ENCODE data around the gene RNF38. TPM values are rescaled to one million over a fixed set of nuclear protein-coding genes. Genes with fewer than 3 reads are reported as not detected.

Gene RNF38
- polyA plus RNA-seq, 1 donor from 2014 or later = 61.9 TPM

DNA sequence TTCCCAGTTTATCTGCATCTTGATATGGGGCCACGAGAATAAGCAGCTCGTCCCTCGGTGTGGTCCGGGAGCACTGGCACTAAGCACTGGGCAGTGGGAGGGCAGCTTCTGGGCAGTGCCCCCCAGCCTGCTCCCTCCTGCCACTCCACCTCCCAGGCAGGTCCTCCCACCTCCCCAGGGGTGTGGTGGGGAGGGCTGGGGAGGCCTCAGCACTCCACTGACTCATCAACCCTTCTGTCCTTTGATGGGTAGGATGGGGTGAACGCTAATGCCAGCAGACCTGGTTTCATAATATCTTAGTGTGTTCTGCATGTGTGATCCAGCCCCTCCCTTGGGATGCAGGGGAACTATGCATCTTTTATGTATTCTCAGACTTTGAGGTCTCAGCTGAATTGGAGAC, 79.6 kb downstream of the RNF38 start:
- Histone ChIP-seq H3K36me3 (ENCODE audit: insufficient read depth, low read length) (no peaks in the 10 kb centered on the region), H4K20me1 (ENCODE audit: insufficient read depth) (no peaks in the 10 kb centered on the region), H2AFZ (ENCODE audit: low read depth, low read length) (no peak overlapping the region), H3K9me3 (ENCODE audit: low read length) (no peaks in the 10 kb centered on the region), H3F3A (ENCODE audit: insufficient read depth, low read length, poor library complexity, severe bottlenecking) (no peaks in the 10 kb centered on the region), H3K9me2 (ENCODE audit: insufficient read depth, low read length) (no peaks in the 10 kb centered on the region), H3K79me2 (replicated peaks; ENCODE audit: insufficient read depth, low read length) (no peaks in the 10 kb centered on the region), H3K9ac (ENCODE audit: low read length) (no peak overlapping the region), H3K4me3 (ENCODE audit: low read length) (no peak overlapping the region), H3K27me3 (ENCODE audit: insufficient read depth, low read depth, low read length) (no peaks in the 10 kb centered on the region), H3K4me2 (ENCODE audit: low read length) (no peak overlapping the region), H3K27ac (ENCODE audit: low read length) (no peak overlapping the region)
- TF ChIP-seq EZH2 (IDR thresholded peaks at IDR 0.05; ENCODE audit: borderline replicate concordance, insufficient read depth, low read length, poor library complexity, severe bottlenecking) = no peak
- no peak for TF ChIP-seq POLR2AphosphoS5 (IDR thresholded peaks at IDR 0.05)
- no peak for TF ChIP-seq TAF1 (IDR thresholded peaks at IDR 0.05; ENCODE audit: low read depth)
- no peak for TF ChIP-seq RAD21 (conservative IDR thresholded peaks at IDR 0.05)

DNA sequence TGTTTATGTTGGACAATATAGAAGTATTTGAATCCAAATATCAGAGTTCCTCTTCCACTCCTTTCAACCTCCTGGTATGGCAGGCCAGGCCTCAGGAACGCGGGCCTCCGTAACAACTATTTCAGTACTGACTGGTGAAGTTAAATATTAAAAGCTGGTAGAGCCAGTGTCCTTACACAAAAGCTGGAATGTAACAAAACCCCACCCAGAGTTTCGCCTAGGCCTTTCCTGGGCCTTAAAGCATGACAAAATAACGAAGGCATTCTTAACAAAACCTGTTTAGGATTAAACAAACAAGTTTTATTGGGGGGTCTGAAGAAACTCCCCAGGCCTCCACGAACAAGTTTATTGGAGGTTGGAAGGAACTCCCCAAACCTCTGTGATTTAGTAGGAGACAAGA, 80.3 kb downstream of the RNF38 start:
- TF ChIP-seq EP300 (conservative IDR thresholded peaks at IDR 0.05; ENCODE audit: poor library complexity, severe bottlenecking) (no peak), RAD21 (conservative IDR thresholded peaks at IDR 0.05) (no peak), MXI1 (conservative IDR thresholded peaks at IDR 0.05; ENCODE audit: poor library complexity, severe bottlenecking) (no peak), SMC3 (conservative IDR thresholded peaks at IDR 0.05; ENCODE audit: poor library complexity) (no peak), TAF1 (IDR thresholded peaks at IDR 0.05; ENCODE audit: low read depth) (no peak), POLR2AphosphoS5 (IDR thresholded peaks at IDR 0.05) (no peak), EZH2 (IDR thresholded peaks at IDR 0.05; ENCODE audit: borderline replicate concordance, insufficient read depth, low read length, poor library complexity, severe bottlenecking) (no peak)
- TF ChIP-seq, protein P1, sequence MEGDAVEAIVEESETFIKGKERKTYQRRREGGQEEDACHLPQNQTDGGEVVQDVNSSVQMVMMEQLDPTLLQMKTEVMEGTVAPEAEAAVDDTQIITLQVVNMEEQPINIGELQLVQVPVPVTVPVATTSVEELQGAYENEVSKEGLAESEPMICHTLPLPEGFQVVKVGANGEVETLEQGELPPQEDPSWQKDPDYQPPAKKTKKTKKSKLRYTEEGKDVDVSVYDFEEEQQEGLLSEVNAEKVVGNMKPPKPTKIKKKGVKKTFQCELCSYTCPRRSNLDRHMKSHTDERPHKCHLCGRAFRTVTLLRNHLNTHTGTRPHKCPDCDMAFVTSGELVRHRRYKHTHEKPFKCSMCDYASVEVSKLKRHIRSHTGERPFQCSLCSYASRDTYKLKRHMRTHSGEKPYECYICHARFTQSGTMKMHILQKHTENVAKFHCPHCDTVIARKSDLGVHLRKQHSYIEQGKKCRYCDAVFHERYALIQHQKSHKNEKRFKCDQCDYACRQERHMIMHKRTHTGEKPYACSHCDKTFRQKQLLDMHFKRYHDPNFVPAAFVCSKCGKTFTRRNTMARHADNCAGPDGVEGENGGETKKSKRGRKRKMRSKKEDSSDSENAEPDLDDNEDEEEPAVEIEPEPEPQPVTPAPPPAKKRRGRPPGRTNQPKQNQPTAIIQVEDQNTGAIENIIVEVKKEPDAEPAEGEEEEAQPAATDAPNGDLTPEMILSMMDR (IDR thresholded peaks at IDR 0.05; ENCODE audit: poor library complexity, severe bottlenecking) = no peak
- TF ChIP-seq, protein P2, sequence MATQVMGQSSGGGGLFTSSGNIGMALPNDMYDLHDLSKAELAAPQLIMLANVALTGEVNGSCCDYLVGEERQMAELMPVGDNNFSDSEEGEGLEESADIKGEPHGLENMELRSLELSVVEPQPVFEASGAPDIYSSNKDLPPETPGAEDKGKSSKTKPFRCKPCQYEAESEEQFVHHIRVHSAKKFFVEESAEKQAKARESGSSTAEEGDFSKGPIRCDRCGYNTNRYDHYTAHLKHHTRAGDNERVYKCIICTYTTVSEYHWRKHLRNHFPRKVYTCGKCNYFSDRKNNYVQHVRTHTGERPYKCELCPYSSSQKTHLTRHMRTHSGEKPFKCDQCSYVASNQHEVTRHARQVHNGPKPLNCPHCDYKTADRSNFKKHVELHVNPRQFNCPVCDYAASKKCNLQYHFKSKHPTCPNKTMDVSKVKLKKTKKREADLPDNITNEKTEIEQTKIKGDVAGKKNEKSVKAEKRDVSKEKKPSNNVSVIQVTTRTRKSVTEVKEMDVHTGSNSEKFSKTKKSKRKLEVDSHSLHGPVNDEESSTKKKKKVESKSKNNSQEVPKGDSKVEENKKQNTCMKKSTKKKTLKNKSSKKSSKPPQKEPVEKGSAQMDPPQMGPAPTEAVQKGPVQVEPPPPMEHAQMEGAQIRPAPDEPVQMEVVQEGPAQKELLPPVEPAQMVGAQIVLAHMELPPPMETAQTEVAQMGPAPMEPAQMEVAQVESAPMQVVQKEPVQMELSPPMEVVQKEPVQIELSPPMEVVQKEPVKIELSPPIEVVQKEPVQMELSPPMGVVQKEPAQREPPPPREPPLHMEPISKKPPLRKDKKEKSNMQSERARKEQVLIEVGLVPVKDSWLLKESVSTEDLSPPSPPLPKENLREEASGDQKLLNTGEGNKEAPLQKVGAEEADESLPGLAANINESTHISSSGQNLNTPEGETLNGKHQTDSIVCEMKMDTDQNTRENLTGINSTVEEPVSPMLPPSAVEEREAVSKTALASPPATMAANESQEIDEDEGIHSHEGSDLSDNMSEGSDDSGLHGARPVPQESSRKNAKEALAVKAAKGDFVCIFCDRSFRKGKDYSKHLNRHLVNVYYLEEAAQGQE (IDR thresholded peaks at IDR 0.05; ENCODE audit: borderline replicate concordance) = no peak
- Histone ChIP-seq H3K36me3 (ENCODE audit: insufficient read depth, low read length) (no peaks in the 10 kb centered on the region), H3K4me3 (ENCODE audit: low read length) (no peak overlapping the region), H3K9me3 (ENCODE audit: low read length) (no peaks in the 10 kb centered on the region), H3K27ac (ENCODE audit: low read length) (no peak overlapping the region), H3K79me2 (replicated peaks; ENCODE audit: insufficient read depth, low read length) (no peaks in the 10 kb centered on the region), H3K4me2 (ENCODE audit: low read length) (no peak overlapping the region), H3K9me2 (ENCODE audit: insufficient read depth, low read length) (no peaks in the 10 kb centered on the region), H3F3A (ENCODE audit: insufficient read depth, low read length, poor library complexity, severe bottlenecking) (no peaks in the 10 kb centered on the region), H3K27me3 (ENCODE audit: insufficient read depth, low read depth, low read length) (no peaks in the 10 kb centered on the region), H2AFZ (ENCODE audit: low read depth, low read length) (no peak overlapping the region), H3K9ac (ENCODE audit: low read length) (no peak overlapping the region), H4K20me1 (ENCODE audit: insufficient read depth) (no peaks in the 10 kb centered on the region)

All from neural cell (in vitro differentiated cells).